Measurements from ENCODE around the gene ABCG5.

ABCG5 gene

DNA sequence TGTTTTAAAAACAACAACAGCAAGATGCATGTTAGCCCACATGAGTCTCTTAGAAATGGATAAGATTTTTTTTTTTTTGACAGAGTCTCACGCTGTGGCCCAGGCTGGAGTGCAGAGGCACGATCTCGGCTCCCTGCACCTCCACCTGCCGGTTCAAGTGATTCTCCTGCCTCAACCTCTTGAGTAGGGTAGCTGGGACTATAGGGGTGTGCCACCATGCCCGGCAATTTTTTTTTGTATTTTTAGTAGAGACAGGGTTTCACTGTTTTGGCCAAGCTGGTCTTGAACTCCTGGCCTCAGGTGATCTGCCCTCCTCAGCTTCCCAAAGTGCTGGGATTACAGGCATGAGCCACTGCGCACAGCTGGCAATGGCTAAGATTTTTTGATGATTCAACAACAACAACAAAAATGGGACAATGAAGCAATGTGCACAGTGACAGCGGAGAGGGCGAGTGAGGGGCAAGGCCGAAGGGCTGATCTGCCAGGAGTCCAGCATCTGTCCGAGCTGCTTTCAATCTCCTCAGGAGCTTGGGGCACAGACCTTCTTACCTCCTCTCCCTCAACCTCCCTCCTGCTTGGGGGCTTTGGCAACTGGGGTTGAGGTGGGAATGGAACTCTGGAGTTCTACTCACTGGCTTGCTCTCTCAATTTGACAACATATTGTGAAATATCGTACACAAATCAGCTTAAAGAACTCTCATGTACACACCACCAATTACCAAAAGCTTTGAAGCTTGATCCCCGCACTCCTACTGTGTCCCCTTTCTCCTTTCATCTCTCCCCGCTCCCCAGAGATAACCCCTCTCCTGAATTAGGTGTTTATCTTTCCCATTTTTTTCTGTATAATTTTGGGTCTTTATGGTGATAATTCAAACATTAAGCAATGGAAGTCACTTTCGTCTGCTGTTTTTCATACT is 3.6 kb upstream of the ABCG5 start:
- no peak for DNase-seq

DNA sequence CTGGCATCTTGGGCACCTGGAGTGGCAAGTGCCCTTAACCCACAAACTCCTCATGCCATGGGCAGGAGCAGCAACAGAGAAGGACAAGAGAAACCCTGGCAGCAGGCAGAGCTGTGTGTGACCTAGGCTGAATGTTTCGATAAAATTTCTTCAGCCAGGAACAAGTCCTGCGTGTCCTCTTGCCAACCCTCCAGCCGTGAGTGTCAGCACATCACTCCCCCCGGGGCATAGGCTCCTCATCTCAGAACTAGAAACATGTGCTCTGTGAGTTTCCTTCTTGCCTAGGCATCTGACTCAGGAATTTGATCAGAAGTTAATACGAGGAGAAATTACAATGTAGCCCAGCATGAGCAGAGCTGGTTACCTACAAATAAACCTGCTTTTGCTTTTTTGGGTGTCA is 2.3 kb upstream of the ABCG5 start:
- no peak for DNase-seq

DNA sequence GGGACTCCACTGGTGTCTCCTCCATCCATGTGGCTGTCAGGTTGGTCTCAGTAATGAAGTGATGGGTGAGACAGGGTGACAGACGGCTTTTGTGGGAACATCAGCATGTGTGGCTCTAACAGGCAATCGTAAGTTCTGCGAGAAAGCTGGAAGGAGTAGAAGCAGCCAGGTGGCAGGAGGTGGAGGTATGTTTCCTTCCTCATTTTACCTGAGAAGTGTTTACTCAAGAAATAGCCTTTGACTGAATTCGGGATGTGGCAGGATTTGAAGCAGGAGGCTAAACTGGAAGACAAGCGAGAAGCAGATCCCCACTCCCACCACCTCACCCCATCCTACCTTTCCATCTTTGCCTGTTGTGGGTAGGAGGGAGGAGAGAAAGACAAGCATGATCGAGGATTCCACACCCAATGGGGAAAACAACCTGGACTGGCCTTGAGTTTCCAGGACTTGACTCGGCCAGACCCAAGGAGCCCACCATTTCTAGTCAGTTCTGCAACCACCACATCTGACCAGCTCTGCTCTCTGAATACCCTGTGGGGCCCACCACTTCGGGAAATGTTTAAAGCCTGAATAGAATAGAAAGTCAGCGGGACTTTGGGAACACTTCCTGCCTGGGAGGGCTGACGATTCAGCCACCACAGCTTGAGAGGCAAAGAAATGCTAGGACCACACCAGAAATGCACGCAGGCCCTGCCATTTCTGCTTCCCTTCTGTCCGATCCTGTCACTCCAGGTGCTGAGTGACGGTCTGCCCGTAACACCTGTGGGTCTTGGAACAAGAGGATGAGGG is 1.3 kb upstream of the ABCG5 start:
- no peak for DNase-seq

DNA sequence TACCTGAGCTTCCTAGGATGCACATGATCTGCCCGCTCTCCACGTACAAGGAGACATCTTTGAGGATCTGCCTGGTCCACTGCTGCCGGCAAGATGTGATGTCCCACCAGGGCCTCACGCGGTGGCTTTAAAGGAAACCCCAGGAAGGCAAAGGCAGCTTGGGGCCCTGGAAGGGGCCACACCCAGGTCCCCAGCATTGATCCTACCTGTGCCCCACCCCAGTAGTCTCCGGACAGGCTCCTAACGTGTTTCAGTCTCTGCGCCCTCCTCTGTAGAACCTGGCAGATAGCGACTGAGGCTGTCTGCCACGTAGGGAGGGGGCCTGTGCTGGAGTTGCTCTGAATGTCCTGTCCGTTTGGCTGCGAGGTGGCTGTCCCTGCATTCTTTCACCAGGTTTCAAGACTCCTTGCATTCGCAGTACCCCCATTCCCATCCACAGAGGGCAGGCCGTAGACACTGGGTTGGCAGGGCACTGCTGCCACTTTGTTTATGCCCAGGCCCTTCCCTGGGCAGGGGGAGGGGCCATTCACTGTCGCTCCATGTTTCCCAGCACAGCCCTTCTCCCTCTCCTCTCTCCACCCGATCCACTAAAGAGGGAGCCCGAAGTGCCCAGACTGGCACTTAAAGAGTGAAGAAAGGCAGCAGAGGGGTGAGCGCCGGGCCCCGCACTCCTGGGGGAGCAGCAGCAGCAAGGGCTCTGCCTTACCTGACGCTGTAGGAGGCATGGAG is 644 bp downstream of the ABCG5 start:
- no peak for DNase-seq

DNA sequence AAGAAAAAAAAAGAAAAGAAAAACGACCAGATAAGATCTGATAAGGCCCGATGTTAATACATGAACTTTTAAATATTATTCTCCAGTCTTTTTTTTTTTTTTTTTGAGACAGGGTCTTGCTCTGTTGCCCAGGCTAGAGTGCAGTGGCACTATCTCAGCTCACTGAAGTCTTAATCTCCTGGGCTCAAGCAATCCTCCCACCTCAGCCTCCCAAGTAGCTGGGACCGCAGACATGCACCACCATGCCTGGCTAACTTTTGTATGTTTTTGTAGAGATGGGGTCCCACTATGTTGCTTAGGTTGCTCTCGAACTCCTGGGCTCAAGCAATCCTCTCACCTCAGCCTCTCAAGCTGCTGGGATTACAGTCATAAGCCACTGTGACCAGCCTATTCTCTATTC is 1.6 kb downstream of the ABCG5 start:
- no peak for DNase-seq

DNA sequence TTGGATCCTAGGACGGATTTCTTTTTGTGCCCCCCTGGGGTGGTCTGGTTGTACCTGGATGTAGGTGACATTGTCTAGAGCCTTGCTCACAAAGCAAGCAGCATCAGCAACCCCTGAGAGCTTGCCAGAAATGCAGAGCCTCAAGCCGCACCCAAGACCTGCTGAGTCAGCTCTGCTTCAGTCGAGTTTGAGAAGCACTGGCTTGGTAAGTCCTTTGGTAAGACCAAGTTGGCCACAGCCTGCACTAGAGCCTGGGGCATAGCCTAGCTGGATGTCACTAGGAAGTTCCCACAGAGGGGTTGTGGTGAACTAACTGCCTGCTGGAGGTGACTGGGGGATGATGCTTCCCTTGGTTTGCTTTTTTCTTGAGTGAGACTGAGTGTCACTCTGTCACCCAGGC is 6.2 kb downstream of the ABCG5 start:
- DNase-seq, result no peak

DNA sequence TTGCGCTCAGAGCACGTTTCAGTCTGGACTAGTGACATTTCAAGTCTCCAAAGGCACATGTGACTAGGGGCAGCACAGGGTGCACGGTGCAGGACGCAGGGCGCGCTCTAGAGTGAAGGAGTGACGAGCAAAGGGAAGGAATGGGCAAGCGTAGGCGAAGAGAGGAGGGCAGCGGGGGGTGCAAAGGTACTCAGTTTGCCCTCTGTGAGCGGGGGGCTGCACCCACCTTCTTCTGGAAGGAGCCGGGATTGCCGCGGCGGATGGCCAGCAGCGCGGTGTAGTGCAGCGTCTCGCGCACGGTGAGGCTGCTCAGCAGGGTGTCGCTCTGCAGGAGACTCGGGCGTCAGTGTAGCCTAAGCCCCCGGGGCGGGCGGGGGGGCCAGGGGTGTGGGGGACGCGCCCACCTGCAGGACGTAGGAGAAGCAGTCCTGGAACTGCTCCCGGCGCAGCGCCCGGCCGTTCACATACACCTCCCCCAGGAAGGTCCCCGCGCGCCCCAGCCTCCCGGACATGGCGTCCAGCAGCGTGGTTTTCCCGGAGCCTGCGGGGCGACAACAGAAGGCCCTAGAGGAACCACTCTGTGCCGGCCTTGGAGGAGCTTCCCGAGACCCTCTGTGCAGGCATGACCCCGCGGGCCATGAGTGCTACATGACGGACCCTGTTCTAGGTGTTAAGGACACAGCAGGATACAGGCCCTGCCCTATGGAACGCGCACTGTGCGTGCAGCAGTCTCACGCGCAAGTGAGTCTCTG is 6.9 kb downstream of the ABCG5 start:
- peak; percentile 13 for DNase-seq

DNA sequence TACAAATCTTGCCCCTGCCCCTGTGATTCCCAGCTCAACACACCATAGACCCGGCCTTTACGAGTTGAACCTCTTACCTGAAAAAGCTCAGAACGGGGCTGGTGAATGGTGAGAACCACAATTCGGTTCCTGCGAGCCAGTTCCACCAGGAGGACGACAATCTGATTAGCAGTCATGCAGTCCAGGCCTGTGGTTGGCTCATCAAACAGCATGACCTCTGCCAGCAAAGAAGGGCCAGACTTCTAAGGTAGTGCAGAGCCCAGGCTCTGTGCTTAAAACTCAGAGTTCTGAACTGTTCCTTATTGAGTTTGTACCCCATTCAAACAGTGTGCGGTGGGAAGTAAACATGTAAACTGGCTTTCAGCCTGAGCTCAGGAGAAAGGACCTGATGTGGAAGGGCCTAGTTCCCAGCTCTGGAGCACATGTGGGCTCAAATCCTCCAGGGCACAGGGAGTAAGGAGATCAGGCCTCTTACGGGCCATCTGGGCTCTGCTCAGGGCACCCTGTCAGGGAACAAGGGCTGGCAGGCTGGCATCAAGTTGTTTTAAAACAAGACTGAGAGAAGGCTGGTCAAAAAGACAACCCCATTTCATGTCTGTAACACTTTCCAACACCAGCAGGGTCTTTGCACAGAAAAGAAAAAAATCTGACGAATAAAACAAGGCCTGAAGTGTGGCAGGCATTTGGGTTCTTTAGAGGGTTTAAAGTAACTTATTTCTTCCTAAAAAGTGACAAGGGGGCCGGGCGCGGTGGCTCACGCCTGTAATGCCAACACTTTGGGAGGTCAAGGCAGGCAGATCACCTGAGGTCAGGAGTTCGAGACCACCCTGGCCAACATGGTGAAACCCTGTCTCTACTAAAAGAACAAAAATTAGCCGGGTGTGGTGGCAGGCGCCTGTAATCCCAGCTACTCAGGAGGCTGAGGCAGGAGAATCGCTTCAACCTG is 12.1 kb downstream of the ABCG5 start:
- no peak for DNase-seq

DNA sequence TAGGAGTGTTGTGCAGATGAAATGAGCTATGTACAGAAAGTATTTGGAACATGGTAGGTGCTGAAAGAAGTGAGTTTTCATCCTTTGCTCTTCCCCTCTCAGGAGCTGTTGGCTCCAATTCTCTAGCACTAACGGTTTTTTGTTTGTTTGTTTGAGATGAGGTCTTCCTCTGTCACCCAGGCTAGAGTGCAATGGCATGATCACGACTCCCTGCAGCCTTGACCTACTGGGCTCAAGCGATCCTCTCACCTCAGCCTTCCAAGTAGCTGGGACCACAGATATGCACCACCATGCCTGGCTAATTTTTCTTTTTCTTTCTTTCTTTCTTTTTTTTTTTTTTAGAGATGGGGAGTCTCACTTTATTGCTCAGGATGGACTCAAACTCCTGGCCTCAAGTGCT is 12.8 kb downstream of the ABCG5 start:
- no peak for DNase-seq

DNA sequence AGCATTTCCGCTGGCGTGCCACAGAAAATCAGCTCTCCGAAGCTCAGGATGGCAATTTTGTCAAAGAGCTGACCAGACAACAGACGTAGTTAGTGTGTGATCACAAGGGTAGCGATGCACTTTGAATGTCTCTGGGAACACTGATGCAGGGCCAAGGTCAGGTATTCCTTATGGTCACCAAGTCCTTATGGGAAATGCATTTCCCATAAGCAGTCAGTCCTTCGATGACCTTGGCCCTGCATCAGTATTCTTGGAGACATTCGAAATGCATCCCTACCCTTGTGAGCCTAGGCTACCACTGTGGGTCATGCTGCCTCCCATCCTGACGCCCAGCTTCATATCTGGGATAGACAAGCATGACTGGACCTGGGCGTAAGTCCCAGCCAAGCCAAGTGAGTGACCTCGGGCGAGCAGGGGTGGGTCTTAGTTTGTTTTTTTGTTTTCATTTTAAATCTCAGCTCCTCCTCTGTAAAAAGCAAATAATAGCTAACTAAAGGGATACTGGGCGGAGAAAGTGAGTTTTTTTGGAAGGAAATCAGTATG is 13.6 kb downstream of the ABCG5 start:
- no peak for DNase-seq

DNA sequence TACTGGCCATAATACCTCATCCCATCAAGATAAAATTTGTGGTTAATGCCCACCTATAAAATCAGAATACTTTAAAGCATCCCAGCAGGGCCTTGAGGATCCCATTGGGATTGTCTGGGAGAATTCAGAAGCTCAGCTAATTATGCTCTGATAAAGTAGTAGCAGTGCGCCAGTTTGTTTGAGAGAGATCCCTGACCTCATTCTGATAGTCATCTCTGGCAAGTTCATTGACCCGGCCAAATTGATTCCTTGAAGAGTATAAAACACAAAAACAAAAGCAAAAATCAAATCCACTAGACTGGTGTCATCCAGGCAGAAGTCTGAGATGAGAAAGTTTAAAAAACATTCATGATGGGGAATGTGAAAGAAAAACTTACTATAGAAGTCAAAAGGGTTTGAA is 14.1 kb downstream of the ABCG5 start:
- no peak for DNase-seq

DNA sequence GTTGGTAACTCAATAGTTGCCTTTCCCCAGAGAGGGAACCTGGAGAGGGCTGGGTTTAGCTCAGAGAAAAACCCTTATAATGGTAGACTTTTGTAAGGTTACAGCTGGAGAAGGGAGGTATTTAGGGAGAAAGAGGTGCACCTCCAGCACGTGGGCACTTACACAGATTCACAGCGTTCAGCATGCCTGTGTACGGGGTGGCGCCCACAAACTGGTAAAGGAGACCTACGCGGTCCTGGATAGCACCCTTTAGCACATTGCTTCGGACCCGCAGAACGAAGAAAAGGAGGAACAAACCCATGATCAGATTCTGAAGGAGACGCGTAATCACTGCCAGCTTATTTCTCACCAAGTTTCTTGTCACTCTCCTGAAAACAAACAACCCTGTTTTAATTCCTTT is 14.9 kb downstream of the ABCG5 start:
- no peak for DNase-seq

DNA sequence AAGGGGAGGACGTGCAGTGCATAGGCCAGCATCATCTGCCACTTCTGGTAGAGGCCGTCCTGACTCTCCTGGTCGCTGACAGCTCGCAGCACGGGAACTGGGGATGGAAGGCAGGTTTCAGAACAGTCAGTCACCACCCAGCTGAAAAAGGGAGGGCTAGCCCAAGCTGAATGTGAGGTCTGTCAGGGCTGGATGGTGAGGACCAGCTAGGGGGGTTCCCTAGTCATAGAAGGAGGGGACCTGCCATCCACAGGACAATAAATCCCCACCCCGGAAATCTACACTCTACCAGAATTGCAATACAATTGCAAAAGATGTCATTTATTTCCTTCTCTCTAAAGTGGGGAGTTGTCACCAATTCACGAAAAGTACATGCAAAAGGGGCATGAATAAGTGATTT is 15.8 kb downstream of the ABCG5 start:
- no peak for DNase-seq

DNA sequence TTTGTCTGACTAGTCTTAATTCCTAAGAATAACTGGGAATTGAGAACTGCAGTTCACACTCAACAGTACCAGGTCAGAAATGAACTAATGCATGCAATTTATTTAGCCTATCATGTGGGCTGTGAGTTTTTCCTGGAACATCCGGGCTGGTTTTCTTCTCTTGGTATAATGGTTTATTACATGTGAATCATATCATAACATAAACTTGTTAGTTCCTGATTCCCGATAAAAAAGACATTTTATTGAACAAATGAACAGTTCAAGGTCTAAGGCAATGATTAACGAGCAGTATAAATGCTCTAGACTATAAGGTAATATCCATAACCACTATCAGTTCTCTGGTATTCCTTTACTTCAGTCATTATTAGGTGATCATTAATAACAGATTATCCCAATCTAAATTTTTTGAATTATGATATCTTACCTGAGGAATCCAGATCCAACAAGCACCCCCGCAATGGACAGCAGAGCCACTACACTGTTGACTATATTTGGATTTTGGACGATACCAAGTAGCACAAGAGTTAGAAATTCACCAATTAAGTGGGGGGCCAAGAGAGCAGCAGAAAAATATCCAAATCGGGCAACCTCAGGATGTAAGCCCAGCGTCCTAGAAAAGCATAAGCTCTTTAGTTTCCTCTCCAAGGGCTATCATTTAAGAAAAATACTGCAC is 19.0 kb downstream of the ABCG5 start:
- no peak for DNase-seq

DNA sequence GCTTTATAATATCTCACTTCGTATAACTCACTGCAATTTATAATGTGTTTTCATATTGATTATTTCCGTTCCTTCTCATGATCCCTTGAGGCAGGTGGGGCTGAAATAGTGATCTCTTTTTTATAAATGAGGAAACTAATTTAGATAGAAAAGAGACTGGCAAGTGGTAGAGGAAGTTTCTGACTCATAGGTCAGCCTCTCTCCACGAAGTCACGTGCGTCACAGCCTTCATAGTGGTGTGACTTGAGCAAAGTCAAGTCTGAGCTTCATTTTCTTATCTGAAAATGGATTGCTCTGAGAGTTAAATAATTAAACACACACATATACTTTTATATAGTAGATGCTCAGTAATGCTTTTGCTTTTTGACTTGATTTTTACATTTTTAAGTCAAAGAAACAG is 19.9 kb downstream of the ABCG5 start:
- no peak for DNase-seq

DNA sequence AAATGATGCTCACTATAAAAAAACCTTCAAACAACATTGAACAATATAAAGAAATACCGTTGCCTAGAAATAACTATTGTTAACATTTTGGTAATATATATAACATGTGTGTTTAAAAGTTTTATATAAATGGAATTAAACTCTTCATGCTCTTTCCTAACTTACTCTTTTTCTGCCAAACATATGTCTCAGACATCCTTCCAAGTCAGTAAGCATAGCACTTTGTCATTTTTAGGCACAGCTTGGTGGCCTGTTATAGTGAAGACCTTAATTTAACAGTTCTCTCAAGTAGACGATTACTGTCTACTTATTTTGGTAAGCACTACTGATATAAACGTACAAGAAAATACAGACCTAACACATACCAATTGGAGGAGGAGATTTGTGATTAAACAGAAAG is 23.9 kb downstream of the ABCG5 start:
- DNase-seq, result no peak

DNA sequence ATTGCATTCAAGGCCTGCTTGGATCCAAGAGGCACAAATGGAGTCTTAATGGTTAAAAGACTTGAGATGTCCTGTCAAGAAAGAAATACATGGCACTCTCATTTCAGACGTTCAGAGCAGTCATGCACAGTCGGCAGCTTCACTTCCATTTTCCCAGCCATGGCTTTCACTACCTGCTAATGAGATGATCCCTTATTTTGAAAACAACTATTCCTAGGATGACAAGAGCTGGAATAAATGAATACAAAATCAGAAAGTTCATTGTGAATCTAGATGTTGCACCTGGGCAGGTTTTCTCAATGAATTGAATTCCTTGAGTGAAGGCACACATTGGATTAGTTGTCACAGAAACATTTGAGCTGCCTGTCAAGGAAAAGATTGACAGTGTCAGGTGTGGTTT is 25.7 kb downstream of the ABCG5 start:
- no peak for DNase-seq

DNA sequence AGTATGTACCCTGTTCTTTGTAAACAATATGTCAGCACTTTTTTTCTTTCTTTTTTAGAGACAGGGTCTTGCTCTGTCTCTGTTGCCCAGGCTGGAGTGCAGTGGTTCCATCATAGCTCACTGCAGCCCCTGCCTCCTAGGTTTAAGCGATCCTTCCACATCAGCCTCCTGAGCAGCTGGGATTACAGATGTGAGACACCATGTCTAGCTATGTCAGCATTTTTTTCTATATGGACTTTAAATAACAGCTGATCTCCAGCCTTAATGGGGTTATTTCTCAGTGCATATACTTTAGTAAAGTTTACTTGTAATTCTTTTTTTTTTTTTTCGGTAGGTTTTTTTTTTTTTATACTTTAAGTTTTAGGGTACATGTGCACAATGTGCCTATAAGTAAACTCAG is 26.6 kb downstream of the ABCG5 start:
- DNase-seq, result no peak

DNA sequence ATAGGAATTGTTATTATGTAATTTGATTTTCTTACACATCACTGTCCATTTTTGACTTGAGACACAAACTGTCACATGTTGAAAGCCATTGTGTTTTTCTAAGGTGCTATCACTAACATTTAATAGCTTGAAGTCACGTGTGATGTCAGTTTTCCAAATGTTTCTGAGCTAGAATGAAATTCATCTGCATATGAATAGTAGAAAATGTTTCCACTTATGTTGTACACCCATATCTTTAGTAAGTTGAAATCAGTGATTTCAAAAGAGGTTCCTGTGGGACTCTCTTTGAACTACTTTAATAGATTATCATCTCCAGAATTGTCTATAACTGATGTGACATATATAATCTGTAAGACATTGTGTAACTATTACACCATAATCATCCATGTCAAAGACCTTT is 27.8 kb downstream of the ABCG5 start:
- DNase-seq, result no peak

DNA sequence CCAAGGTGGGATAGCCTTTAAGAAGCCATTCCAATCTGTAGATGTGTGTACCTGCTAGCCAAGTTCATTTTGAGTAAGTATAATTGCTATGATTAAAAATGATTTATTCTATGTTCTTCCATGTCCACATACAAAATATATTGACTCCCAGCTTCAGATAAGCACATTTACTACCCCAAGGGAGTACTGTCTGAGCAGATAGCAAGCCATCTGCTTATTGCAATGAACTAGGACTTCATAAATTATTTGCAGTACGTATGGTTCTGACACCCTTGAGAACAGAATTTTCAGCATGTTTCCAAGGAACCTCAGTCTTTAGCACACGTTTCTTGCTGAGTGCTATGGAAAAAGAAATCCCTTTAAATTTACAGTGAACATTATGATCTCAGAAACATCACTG is 28.2 kb downstream of the ABCG5 start:
- DNase-seq, result no peak

DNA sequence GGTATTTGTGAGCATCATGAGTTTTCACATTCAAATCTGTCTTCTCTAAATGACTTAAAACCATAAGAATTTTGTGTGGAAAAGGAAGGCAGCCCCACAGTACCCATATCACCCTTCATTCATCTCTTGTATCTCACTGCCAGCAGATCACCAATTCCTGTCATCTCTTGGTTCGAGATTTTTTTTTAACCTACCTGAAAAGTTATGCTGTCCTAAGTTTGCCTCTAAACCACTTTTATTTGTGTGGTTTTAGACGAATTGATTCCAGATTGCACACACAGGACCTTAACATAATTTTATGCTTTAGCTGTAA is 32.0 kb downstream of the ABCG5 start:
- no peak for DNase-seq

Measured in NCI-H510A treated with DMSO at 0.1 percent for 48 hours (cell line).